A549 (cell line): ENCODE results near the gene LDLRAD4.

Experiments used
- CTCF ChIP-seq: fragments of >200 bp; sonication (Bioruptor Twin); formaldehyde crosslinking; IDR thresholded peaks from 3 replicates; pipeline ENCODE4 v1.5.1; 2016
- EP300 ChIP-seq, 2 experiments: fragments of >200 bp; sonication (Bioruptor Twin); formaldehyde crosslinking; IDR thresholded peaks; 2 replicates in 1 of 2; 3 replicates in 1 of 2; pipeline ENCODE4 v1.6.1; 2016 to 2017
- JUN ChIP-seq, 2 experiments: fragments of >200 bp; sonication (Bioruptor Twin); formaldehyde crosslinking; IDR thresholded peaks; 2 replicates in 1 of 2; 3 replicates in 1 of 2; pipeline ENCODE4 v1.6.1; 2016 to 2017
- MAX ChIP-seq: IDR thresholded peaks from 2 replicates; pipeline ENCODE4 v1.6.1; 2012
- MYC ChIP-seq: IDR thresholded peaks from 2 replicates; pipeline ENCODE4 v1.6.1; 2012; ENCODE audit warnings: mild to moderate bottlenecking, inconsistent platforms, low read length, improper control_type of control experiment, borderline replicate concordance
- NFE2L2 ChIP-seq: fragments of 150-350 bp; conservative IDR thresholded peaks from 2 replicates; pipeline ENCODE4 v1.6.1; 2014; ENCODE audit warnings: low read length
- SREBF2 ChIP-seq: fragments of 450-650 bp; IDR thresholded peaks from 2 replicates; pipeline ENCODE4 v1.6.1; 2014; ENCODE audit warnings: mild to moderate bottlenecking, moderate library complexity
- TF ChIP-seq, protein P1 (sequence below): fragments of 200-600 bp; sonication (generic); IDR thresholded peaks from 2 replicates; pipeline ENCODE4 v1.6.1; 2016; ENCODE audit warnings: antibody characterized with exemption, mild to moderate bottlenecking, moderate library complexity

DNA sequence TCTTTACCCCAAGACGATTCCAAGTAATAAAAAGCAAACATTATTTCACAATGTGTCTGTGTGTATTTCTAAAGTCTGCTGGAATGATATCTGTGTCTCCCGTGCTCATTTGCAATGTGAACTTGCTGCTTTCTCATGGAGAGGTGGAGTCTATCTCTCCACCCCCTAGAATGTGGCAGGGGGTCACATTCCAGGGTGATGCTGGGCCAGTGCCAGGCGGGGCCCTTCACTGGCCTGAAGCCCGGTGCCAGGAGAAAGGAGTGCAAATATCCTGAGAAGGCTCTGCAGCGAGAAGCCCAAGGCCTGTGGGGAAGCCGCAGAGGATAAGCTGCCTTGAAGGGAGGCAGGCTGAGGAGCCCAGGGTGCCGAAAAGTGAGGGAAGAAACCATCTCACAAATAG, 26.8 kb upstream of the LDLRAD4 start:
- TF ChIP-seq CTCF (no peak), JUN (IDR thresholded peaks at IDR 0.05) (no peak), EP300 (IDR thresholded peaks at IDR 0.05) (no peak), SREBF2 (no peak), MYC (no peak), MAX (no peak), NFE2L2 (no peak)
- TF ChIP-seq, protein P1, sequence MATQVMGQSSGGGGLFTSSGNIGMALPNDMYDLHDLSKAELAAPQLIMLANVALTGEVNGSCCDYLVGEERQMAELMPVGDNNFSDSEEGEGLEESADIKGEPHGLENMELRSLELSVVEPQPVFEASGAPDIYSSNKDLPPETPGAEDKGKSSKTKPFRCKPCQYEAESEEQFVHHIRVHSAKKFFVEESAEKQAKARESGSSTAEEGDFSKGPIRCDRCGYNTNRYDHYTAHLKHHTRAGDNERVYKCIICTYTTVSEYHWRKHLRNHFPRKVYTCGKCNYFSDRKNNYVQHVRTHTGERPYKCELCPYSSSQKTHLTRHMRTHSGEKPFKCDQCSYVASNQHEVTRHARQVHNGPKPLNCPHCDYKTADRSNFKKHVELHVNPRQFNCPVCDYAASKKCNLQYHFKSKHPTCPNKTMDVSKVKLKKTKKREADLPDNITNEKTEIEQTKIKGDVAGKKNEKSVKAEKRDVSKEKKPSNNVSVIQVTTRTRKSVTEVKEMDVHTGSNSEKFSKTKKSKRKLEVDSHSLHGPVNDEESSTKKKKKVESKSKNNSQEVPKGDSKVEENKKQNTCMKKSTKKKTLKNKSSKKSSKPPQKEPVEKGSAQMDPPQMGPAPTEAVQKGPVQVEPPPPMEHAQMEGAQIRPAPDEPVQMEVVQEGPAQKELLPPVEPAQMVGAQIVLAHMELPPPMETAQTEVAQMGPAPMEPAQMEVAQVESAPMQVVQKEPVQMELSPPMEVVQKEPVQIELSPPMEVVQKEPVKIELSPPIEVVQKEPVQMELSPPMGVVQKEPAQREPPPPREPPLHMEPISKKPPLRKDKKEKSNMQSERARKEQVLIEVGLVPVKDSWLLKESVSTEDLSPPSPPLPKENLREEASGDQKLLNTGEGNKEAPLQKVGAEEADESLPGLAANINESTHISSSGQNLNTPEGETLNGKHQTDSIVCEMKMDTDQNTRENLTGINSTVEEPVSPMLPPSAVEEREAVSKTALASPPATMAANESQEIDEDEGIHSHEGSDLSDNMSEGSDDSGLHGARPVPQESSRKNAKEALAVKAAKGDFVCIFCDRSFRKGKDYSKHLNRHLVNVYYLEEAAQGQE = no peak
